Stimulated activated CD4-positive, alpha-beta T cell treated with anti-CD3 and anti-CD28 coated beads, TNF-alpha, amount 100 ng/mL, for 24 hours (primary cell): Measurements from ENCODE around the gene CCR8.
"Not testable (repeated sequence)": the region's sequence is repeated elsewhere in the genome, so short reads cannot be mapped to it uniquely, and the experiment has no call there.

Experiments used
- DNase-seq, 3 experiments: peaks; one replicate each; pipeline ENCODE4 v3.0.0-alpha.2; 2020; ENCODE audit warnings: low read depth in 3 of 3

The CCR8 gene

GRCh38 chr3:39315420-39315819 lies 14.1 kb upstream of the CCR8 start:
- no peak for DNase-seq

- no peak for DNase-seq
Observed at GRCh38 chr3:39317571-39318169, 11.8 kb upstream of the CCR8 start.

GRCh38 chr3:39318301-39318700 lies 11.2 kb upstream of the CCR8 start:
- DNase-seq: no peak

- no peak for DNase-seq
Observed at GRCh38 chr3:39319249-39319648, 10.3 kb upstream of the CCR8 start.

GRCh38 chr3:39321574-39321983 lies 7.9 kb upstream of the CCR8 start:
- DNase-seq: not testable (repeated sequence)

GRCh38 chr3:39322209-39322715 lies 7.2 kb upstream of the CCR8 start:
- DNase-seq: not testable (repeated sequence)

- no peak for DNase-seq
Observed at GRCh38 chr3:39322936-39323335, 6.6 kb upstream of the CCR8 start.

- no peak for DNase-seq
Observed at GRCh38 chr3:39323494-39323893, 6.0 kb upstream of the CCR8 start.

GRCh38 chr3:39325236-39325635 lies 4.3 kb upstream of the CCR8 start:
- no peak for DNase-seq

GRCh38 chr3:39327053-39327745 lies 2.3 kb upstream of the CCR8 start:
- DNase-seq: no peak

GRCh38 chr3:39327746-39328349 lies 1.7 kb upstream of the CCR8 start:
- DNase-seq: no peak

GRCh38 chr3:39330824-39331223 lies 1.3 kb downstream of the CCR8 start:
- DNase-seq: no peak

GRCh38 chr3:39332525-39332924 lies 3.0 kb downstream of the CCR8 start:
- no peak for DNase-seq

- DNase-seq: no peak
Observed at GRCh38 chr3:39333607-39334006, 4.1 kb downstream of the CCR8 start.

- no peak for DNase-seq
Observed at GRCh38 chr3:39334205-39334604, 4.7 kb downstream of the CCR8 start.

GRCh38 chr3:39338201-39338600 lies 8.7 kb downstream of the CCR8 start:
- no peak for DNase-seq

GRCh38 chr3:39339086-39339485 lies 9.6 kb downstream of the CCR8 start:
- DNase-seq: no peak

- no peak for DNase-seq
Observed at GRCh38 chr3:39343076-39343717, 13.7 kb downstream of the CCR8 start.

GRCh38 chr3:39343760-39344159 lies 14.3 kb downstream of the CCR8 start:
- no peak for DNase-seq

- no peak for DNase-seq
Observed at GRCh38 chr3:39344746-39345344, 15.3 kb downstream of the CCR8 start.

- no peak for DNase-seq
Observed at GRCh38 chr3:39346785-39347585, 17.5 kb downstream of the CCR8 start.

GRCh38 chr3:39347586-39347876 lies 18.0 kb downstream of the CCR8 start:
- DNase-seq: no peak
